SK-N-SH (cell line): ENCODE data around the gene SLC6A11.

Experiments used
- CTCF ChIP-seq: fragments of 200-600 bp; sonication (generic); IDR thresholded peaks from 2 replicates; pipeline ENCODE4 v1.6.1; 2017; ENCODE audit warnings: antibody characterized with exemption, mild to moderate bottlenecking, moderate library complexity
- GABPA ChIP-seq: IDR thresholded peaks from 2 replicates; pipeline ENCODE4 v1.4.0; 2012; ENCODE audit warnings: low read depth, mild to moderate bottlenecking
- GATA2 ChIP-seq: sonication (generic); formaldehyde crosslinking; IDR thresholded peaks from 2 replicates; pipeline ENCODE4 v1.5.0; 2020; ENCODE audit warnings: mild to moderate bottlenecking, missing genetic modification reagents
- MAX ChIP-seq: IDR thresholded peaks from 2 replicates; pipeline ENCODE4 v1.4.0; 2012; ENCODE audit warnings: low read depth
- POLR2AphosphoS5 ChIP-seq: IDR thresholded peaks from 2 replicates; pipeline ENCODE4 v1.6.1; 2012; ENCODE audit warnings: low read depth, low read length
- RAD21 ChIP-seq: IDR thresholded peaks from 2 replicates; pipeline ENCODE4 v1.6.1; 2012; ENCODE audit warnings: mild to moderate bottlenecking, low read length
- TAF1 ChIP-seq: IDR thresholded peaks from 2 replicates; pipeline ENCODE4 v1.6.1; 2012; ENCODE audit warnings: low read depth, mild to moderate bottlenecking, low read length, moderate library complexity, borderline replicate concordance
- TCF12 ChIP-seq: IDR thresholded peaks from 2 replicates; pipeline ENCODE4 v1.4.0; 2012
- TF ChIP-seq, protein P1 (sequence below): fragments of 150-350 bp; IDR thresholded peaks from 2 replicates; pipeline ENCODE4 v1.6.1; 2017; ENCODE audit warnings: antibody characterized with exemption, low read length, low read depth, borderline replicate concordance

DNA sequence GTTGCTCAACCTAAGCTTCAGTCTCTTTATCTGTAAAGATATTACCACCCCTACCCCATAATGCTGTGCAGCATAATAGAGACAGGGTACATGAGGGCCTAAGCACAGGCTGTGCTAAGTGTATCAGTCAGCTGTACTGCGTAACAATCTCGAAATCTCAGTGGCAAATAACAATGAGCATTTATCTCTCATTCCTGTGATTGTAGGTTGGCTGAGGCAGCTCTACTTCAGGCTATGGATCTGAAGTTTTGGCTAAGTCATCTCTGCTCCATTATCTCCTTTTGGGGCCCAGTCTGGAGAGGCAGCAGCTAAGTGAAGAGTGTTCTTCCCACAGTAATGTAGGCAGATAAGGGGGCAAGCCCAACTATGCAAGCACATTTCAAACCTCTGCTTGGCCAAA is 7.1 kb upstream of the SLC6A11 start:
- no peak for TF ChIP-seq GABPA
- no peak for TF ChIP-seq CTCF
- TF ChIP-seq TAF1: no peak
- no peak for TF ChIP-seq GATA2
- TF ChIP-seq POLR2AphosphoS5: no peak
- no peak for TF ChIP-seq RAD21
- TF ChIP-seq, protein P1, sequence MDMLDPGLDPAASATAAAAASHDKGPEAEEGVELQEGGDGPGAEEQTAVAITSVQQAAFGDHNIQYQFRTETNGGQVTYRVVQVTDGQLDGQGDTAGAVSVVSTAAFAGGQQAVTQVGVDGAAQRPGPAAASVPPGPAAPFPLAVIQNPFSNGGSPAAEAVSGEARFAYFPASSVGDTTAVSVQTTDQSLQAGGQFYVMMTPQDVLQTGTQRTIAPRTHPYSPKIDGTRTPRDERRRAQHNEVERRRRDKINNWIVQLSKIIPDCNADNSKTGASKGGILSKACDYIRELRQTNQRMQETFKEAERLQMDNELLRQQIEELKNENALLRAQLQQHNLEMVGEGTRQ: no peak
- TF ChIP-seq MAX: no peak
- TF ChIP-seq TCF12: no peak
